Naive thymus-derived CD4-positive, alpha-beta T cell (primary cell): ENCODE results near the gene SIPA1L3. TPM values are rescaled to one million over a fixed set of nuclear protein-coding genes. Genes with fewer than 3 reads are reported as not detected.

ENCODE experiments used
- ATAC-seq: fragments of 150-1000 bp; cut with Tn5 transposase; 2 replicates; pipeline ENCODE4 v1.10.0; 2021; ENCODE audit warnings: mild to moderate bottlenecking, moderate library complexity
- CTCF ChIA-PET: fragments of 350-600 bp; sonication (Branson Sonifier 250); formaldehyde crosslinking; loops from one replicate; lab custom pipeline; 2021; ENCODE audit warnings: antibody characterized with exemption; lab: Charles Lee
- POLR2A ChIA-PET: fragments of 350-600 bp; sonication (Branson Sonifier 250); formaldehyde crosslinking; loops from one replicate; lab custom pipeline; 2021; ENCODE audit warnings: antibody characterized with exemption, inconsistent platforms; lab: Charles Lee
- DNase-seq, 9 donors: peaks; one replicate each; pipeline versions ENCODE4 v3.0.0 to v3.0.0-alpha.2; 2020 to 2022; ENCODE audit warnings: mixed read lengths in 1 of 9
- H3K27ac ChIP-seq: one replicate; pipeline ENCODE4 v1.7.0; 2013; ENCODE audit warnings: mild to moderate bottlenecking, low read depth, low read length, moderate library complexity
- H3K27me3 ChIP-seq, 2 donors: one replicate each; pipeline ENCODE4 v1.7.0; 2013; ENCODE audit warnings: low read length in 2 of 2, mild to moderate bottlenecking in 2 of 2, moderate library complexity in 2 of 2; ENCODE audit not compliant: control insufficient read depth in 2 of 2, insufficient read depth in 2 of 2
- H3K36me3 ChIP-seq, 3 experiments: 1 replicate in 2 of 3; 2 replicates in 1 of 3; pipeline ENCODE4 v1.7.0; 2013; ENCODE audit warnings: low read length in 3 of 3, mild to moderate bottlenecking in 3 of 3, moderate library complexity in 1 of 3; ENCODE audit not compliant: insufficient read depth in 3 of 3, control insufficient read depth in 2 of 3
- H3K4me1 ChIP-seq, 2 donors: one replicate each; pipeline ENCODE4 v1.7.0; 2013; ENCODE audit warnings: low read length in 2 of 2, mild to moderate bottlenecking in 2 of 2, moderate library complexity in 1 of 2; ENCODE audit not compliant: control insufficient read depth in 2 of 2, insufficient read depth in 2 of 2
- H3K4me3 ChIP-seq: 2 replicates; pipeline ENCODE4 v1.7.0; 2013; ENCODE audit warnings: mild to moderate bottlenecking, low read length
- H3K9me3 ChIP-seq, 3 experiments: 1 replicate in 2 of 3; 2 replicates in 1 of 3; pipeline ENCODE4 v1.7.0; 2013; ENCODE audit warnings: low read length in 3 of 3; ENCODE audit not compliant: control insufficient read depth in 2 of 3
- H3K27ac Mint-ChIP-seq, 9 donors: one replicate each; pipeline ENCODE4 v1.8.0; 2020 to 2022; ENCODE audit warnings: mixed read lengths in 9 of 9, mild to moderate bottlenecking in 8 of 9, moderate library complexity in 5 of 9, inconsistent platforms in 2 of 9
- H3K27me3 Mint-ChIP-seq, 5 donors: one replicate each; pipeline ENCODE4 v1.8.0; 2021 to 2022; ENCODE audit warnings: mixed read lengths in 5 of 5, mild to moderate bottlenecking in 1 of 5
- H3K36me3 Mint-ChIP-seq, 5 donors: one replicate each; pipeline ENCODE4 v1.8.0; 2020 to 2022; ENCODE audit warnings: mixed read lengths in 5 of 5, mild to moderate bottlenecking in 3 of 5, inconsistent platforms in 1 of 5
- H3K4me1 Mint-ChIP-seq, 7 donors: one replicate each; pipeline ENCODE4 v1.8.0; 2020 to 2022; ENCODE audit warnings: mixed read lengths in 7 of 7, mild to moderate bottlenecking in 3 of 7, inconsistent platforms in 1 of 7
- H3K4me3 Mint-ChIP-seq, 10 donors: one replicate each; pipeline ENCODE4 v1.8.0; 2020 to 2022; ENCODE audit warnings: mild to moderate bottlenecking in 10 of 10, mixed read lengths in 10 of 10, moderate library complexity in 6 of 10, inconsistent platforms in 2 of 10
- H3K9me3 Mint-ChIP-seq, 11 donors: one replicate each; pipeline ENCODE4 v1.8.0; 2020 to 2022; ENCODE audit warnings: mixed read lengths in 11 of 11, mild to moderate bottlenecking in 4 of 11, inconsistent platforms in 1 of 11, moderate library complexity in 1 of 11
- intact Hi-C, 2 donors: fragments of 100-400 bp; cut with micrococcal nuclease; formaldehyde crosslinking; loops; one replicate each; pipeline ENCODE4 v1.15.1; 2023
- polyA plus RNA-seq, 2 donors: library from polyadenylated mRNA; unstranded; fragments of 300-500 nt; fragmentation: Illumina TruSeq; gene quantifications; one replicate each; pipeline ENCODE4 v1.2.3, GENCODE V29; 2021
- total RNA-seq, 6 experiments: library from RNA in 5 of 6; stranded (reverse) in 5 of 6; gene quantifications; 1 replicate in 5 of 6; 2 replicates in 1 of 6; pipeline ENCODE4 v1.2.3 and lab custom pipeline; 2021 to 2026

The SIPA1L3 gene
- total and polyA plus RNA-seq, 7 experiments from 2014 or later = 0.91 to 38.7 (median 22.5) TPM

- peaks cover 0 to 6% (median 0%) of the 10 kb centered on the region in 3 experiments for H3K36me3 ChIP-seq
- no peaks in the 10 kb centered on the region for H3K27me3 ChIP-seq
- ATAC-seq (no peak), DNase-seq (no peak)
- no peak overlapping the region for H3K27ac ChIP-seq
- Mint-ChIP-seq H3K27me3 (no peaks in the 10 kb centered on the region), H3K4me3 (no peak overlapping the region), H3K9me3 (peaks cover 2 to 58% (median 16%) of the 10 kb centered on the region in 11 donors), H3K27ac (no peak overlapping the region), H3K36me3 (peaks cover 13 to 46% (median 41%) of the 10 kb centered on the region in 5 donors), H3K4me1 (peaks cover 0 to 8% (median 3%) of the 10 kb centered on the region in 7 donors)
- H3K4me1 ChIP-seq = no peaks in the 10 kb centered on the region
- POLR2A ChIA-PET = no interaction called here
- H3K9me3 ChIP-seq = peaks cover 0 to 16% (median 5%) of the 10 kb centered on the region in 3 experiments
- H3K4me3 ChIP-seq = no peak overlapping the region
- CTCF ChIA-PET = no interaction called here
- intact Hi-C loops = no loop called here
These were observed 59.2 kb downstream of the SIPA1L3 start for GRCh38 chr19:37966211-37966661.

- Mint-ChIP-seq H3K36me3 (peaks cover 11 to 45% (median 39%) of the 10 kb centered on the region in 5 donors), H3K27me3 (no peaks in the 10 kb centered on the region), H3K9me3 (peaks cover 7 to 58% (median 15%) of the 10 kb centered on the region in 11 donors), H3K4me1 (peaks cover 0 to 8% (median 0%) of the 10 kb centered on the region in 7 donors), H3K4me3 (no peak overlapping the region), H3K27ac (no peak overlapping the region)
- no peaks in the 10 kb centered on the region for H3K27me3 ChIP-seq
- intact Hi-C loops = no loop called here
- no peaks in the 10 kb centered on the region for H3K4me1 ChIP-seq
- H3K9me3 ChIP-seq = peaks cover 0 to 15% (median 5%) of the 10 kb centered on the region in 3 experiments
- H3K36me3 ChIP-seq = peaks cover 0 to 6% (median 0%) of the 10 kb centered on the region in 3 experiments
- no peak overlapping the region for H3K27ac ChIP-seq
- DNase-seq = no peak
- no peak overlapping the region for H3K4me3 ChIP-seq
- POLR2A ChIA-PET = no interaction called here
- CTCF ChIA-PET = no interaction called here
- no peak for ATAC-seq
These were observed 59.7 kb downstream of the SIPA1L3 start for GRCh38 chr19:37966662-37967231.

GRCh38 chr19:37969695-37970094, 62.7 kb downstream of the SIPA1L3 start:
- Histone ChIP-seq H3K27me3 (no peaks in the 10 kb centered on the region), H3K4me3 (no peak overlapping the region), H3K36me3 (peaks cover 0 to 6% (median 0%) of the 10 kb centered on the region in 3 experiments), H3K4me1 (no peaks in the 10 kb centered on the region), H3K27ac (no peak overlapping the region), H3K9me3 (peaks cover 0 to 15% (median 5%) of the 10 kb centered on the region in 3 experiments)
- ChIA-PET CTCF (no interaction called here), POLR2A (no interaction called here)
- no peak overlapping the region for H3K4me3 Mint-ChIP-seq
- H3K36me3 Mint-ChIP-seq = peaks cover 8 to 57% (median 40%) of the 10 kb centered on the region in 5 donors
- ATAC-seq (no peak), DNase-seq (no peak)
- intact Hi-C loops = no loop called here
- peaks cover 11 to 59% (median 17%) of the 10 kb centered on the region in 11 donors for H3K9me3 Mint-ChIP-seq
- H3K4me1 Mint-ChIP-seq = peaks cover 0 to 7% (median 0%) of the 10 kb centered on the region in 7 donors
- H3K27ac Mint-ChIP-seq = no peak overlapping the region
- H3K27me3 Mint-ChIP-seq = no peaks in the 10 kb centered on the region

GRCh38 chr19:37970699-37971098, 63.7 kb downstream of the SIPA1L3 start:
- CTCF ChIA-PET = no interaction called here
- no peak overlapping the region for H3K27ac Mint-ChIP-seq
- H3K27me3 Mint-ChIP-seq = no peaks in the 10 kb centered on the region
- H3K9me3 ChIP-seq = peaks cover 0 to 15% (median 5%) of the 10 kb centered on the region in 3 experiments
- intact Hi-C loops = no loop called here
- H3K4me1 ChIP-seq = no peaks in the 10 kb centered on the region
- POLR2A ChIA-PET = no interaction called here
- no peak overlapping the region for H3K27ac ChIP-seq
- no peaks in the 10 kb centered on the region for H3K27me3 ChIP-seq
- peaks cover 11 to 59% (median 17%) of the 10 kb centered on the region in 11 donors for H3K9me3 Mint-ChIP-seq
- no peak for DNase-seq
- ATAC-seq = no peak
- H3K4me3 Mint-ChIP-seq = no peak overlapping the region
- H3K4me1 Mint-ChIP-seq = peaks cover 0 to 7% (median 0%) of the 10 kb centered on the region in 7 donors
- H3K36me3 ChIP-seq = peaks cover 0 to 6% (median 0%) of the 10 kb centered on the region in 3 experiments
- peaks cover 8 to 61% (median 36%) of the 10 kb centered on the region in 5 donors for H3K36me3 Mint-ChIP-seq
- H3K4me3 ChIP-seq = no peak overlapping the region

- H3K9me3 ChIP-seq = peaks cover 0 to 15% (median 5%) of the 10 kb centered on the region in 3 experiments
- no peaks in the 10 kb centered on the region for H3K27me3 Mint-ChIP-seq
- no peak overlapping the region for H3K27ac Mint-ChIP-seq
- POLR2A ChIA-PET = no interaction called here
- ATAC-seq (no peak), DNase-seq (no peak)
- no peak overlapping the region for H3K4me3 ChIP-seq
- no peak overlapping the region for H3K27ac ChIP-seq
- no peaks in the 10 kb centered on the region for H3K4me1 ChIP-seq
- peaks cover 0 to 12% (median 0%) of the 10 kb centered on the region in 7 donors for H3K4me1 Mint-ChIP-seq
- no peaks in the 10 kb centered on the region for H3K27me3 ChIP-seq
- CTCF ChIA-PET = no interaction called here
- H3K36me3 ChIP-seq = peaks cover 0 to 6% (median 0%) of the 10 kb centered on the region in 3 experiments
- peaks cover 8 to 58% (median 34%) of the 10 kb centered on the region in 5 donors for H3K36me3 Mint-ChIP-seq
- intact Hi-C loops = no loop called here
- H3K9me3 Mint-ChIP-seq = peaks cover 11 to 54% (median 18%) of the 10 kb centered on the region in 11 donors
- no peak overlapping the region for H3K4me3 Mint-ChIP-seq
These were observed 65.8 kb downstream of the SIPA1L3 start for GRCh38 chr19:37972803-37973202.

- no peaks in the 10 kb centered on the region for H3K4me1 ChIP-seq
- POLR2A ChIA-PET = no interaction called here
- ATAC-seq (no peak), DNase-seq (no peak)
- H3K4me3 ChIP-seq = no peak overlapping the region
- intact Hi-C loops = no loop called here
- H3K4me1 Mint-ChIP-seq = peaks cover 0 to 5% (median 0%) of the 10 kb centered on the region in 7 donors
- no peak overlapping the region for H3K27ac Mint-ChIP-seq
- peaks cover 0 to 6% (median 0%) of the 10 kb centered on the region in 3 experiments for H3K36me3 ChIP-seq
- H3K27me3 Mint-ChIP-seq = no peaks in the 10 kb centered on the region
- no peak overlapping the region for H3K4me3 Mint-ChIP-seq
- H3K27ac ChIP-seq = no peak overlapping the region
- CTCF ChIA-PET = no interaction called here
- peaks cover 8 to 52% (median 30%) of the 10 kb centered on the region in 5 donors for H3K36me3 Mint-ChIP-seq
- peaks cover 0 to 15% (median 5%) of the 10 kb centered on the region in 3 experiments for H3K9me3 ChIP-seq
- peaks cover 5 to 45% (median 18%) of the 10 kb centered on the region in 11 donors for H3K9me3 Mint-ChIP-seq
- no peaks in the 10 kb centered on the region for H3K27me3 ChIP-seq
These were observed 66.7 kb downstream of the SIPA1L3 start for GRCh38 chr19:37973666-37974065.
